K562 (cell line): ENCODE measurements around the gene MAD1L1. TPM values are rescaled to one million over a fixed set of nuclear protein-coding genes. Genes with fewer than 3 reads are reported as not detected.

Experiments
- ATAC-seq: fragments of 200-7000 bp; cut with Tn5 transposase; 3 replicates; pipeline ENCODE4 v1.9.1; 2020; ENCODE audit warnings: moderate library complexity
- BruUV-seq: library from RNA; stranded (reverse); fragments of 400-500 nt; replicated peaks from 2 replicates; lab custom pipeline; 2021; lab: Mats Ljungman, UMichigan
- CTCF ChIA-PET: fragments of 300-600 bp; formaldehyde crosslinking; extraction: SDS; loops from one replicate; lab custom pipeline; 2021; ENCODE audit warnings: low intra/inter-chr PET ratio; lab: Yijun Ruan, JAX
- POLR2A ChIA-PET: fragments of 300-600, 350-650 bp; sonication (Branson Sonifier 250); formaldehyde crosslinking; extraction: SDS; loops from one replicate; lab custom pipeline; 2021; ENCODE audit warnings: antibody characterized with exemption, inconsistent platforms; lab: Yijun Ruan, JAX
- DNase-seq, 4 experiments: peaks; one replicate each; pipeline versions ENCODE4 v3.0.0 to v3.0.0-alpha.2; 2011 to 2018; ENCODE audit warnings: low spot score in 3 of 4, mixed read lengths in 3 of 4; ENCODE audit errors: extremely low read depth in 1 of 4
- FAIRE-seq: peaks from 2 replicates; lab custom pipeline; 2011; peaks lifted over from hg19 to GRCh38; lab: Jason Lieb, UNC
- H2AFZ ChIP-seq: 2 replicates; pipeline ENCODE4 v1.6.0; 2011; ENCODE audit warnings: low read depth, low read length, control low read depth, inconsistent platforms
- H3K27ac ChIP-seq: fragments of 200-600 bp; 3 replicates; pipeline ENCODE4 v1.8.0; 2011; ENCODE audit warnings: low read depth, mild to moderate bottlenecking, control low read depth, inconsistent platforms, low read length, moderate library complexity, mixed read lengths; ENCODE audit errors: extremely low read depth
- H3K27me3 ChIP-seq, 2 experiments: fragments of 300-600 bp in 1 of 2; 2 replicates in 1 of 2; 3 replicates in 1 of 2; pipeline versions ENCODE4 v1.6.0 to v1.8.0; 2011; ENCODE audit warnings: inconsistent platforms in 2 of 2, low read length in 2 of 2, mild to moderate bottlenecking in 1 of 2, mixed read lengths in 1 of 2, moderate library complexity in 1 of 2; ENCODE audit not compliant: control insufficient read depth in 2 of 2, insufficient read depth in 2 of 2
- H3K36me3 ChIP-seq: fragments of 300-600 bp; 3 replicates; pipeline ENCODE4 v1.8.0; 2011; ENCODE audit warnings: mild to moderate bottlenecking, low read length, inconsistent platforms; ENCODE audit not compliant: control insufficient read depth, insufficient read depth
- H3K4me1 ChIP-seq, 2 experiments: fragments of 200-600 bp in 1 of 2; replicated peaks in 1 of 2; 2 replicates in 1 of 2; 3 replicates in 1 of 2; pipeline versions ENCODE4 v1.5.1 to v1.8.0; 2011; ENCODE audit warnings: inconsistent platforms in 2 of 2, low read length in 2 of 2, mild to moderate bottlenecking in 1 of 2, mixed read lengths in 1 of 2, moderate library complexity in 1 of 2; ENCODE audit not compliant: control insufficient read depth in 2 of 2, insufficient read depth in 2 of 2
- H3K4me2 ChIP-seq: 2 replicates; pipeline ENCODE4 v1.6.1; 2011; ENCODE audit warnings: low read length, control low read depth, inconsistent platforms, mixed read lengths; ENCODE audit not compliant: insufficient read depth
- H3K4me3 ChIP-seq: fragments of 200-600 bp; sonication (generic), shearing (Covaris generic); 2 replicates; pipeline ENCODE4 v1.5.1; 2016; ENCODE audit warnings: control low read depth, inconsistent platforms
- H3K79me2 ChIP-seq: fragments of 200-600 bp; 3 replicates; pipeline ENCODE4 v1.8.0; 2011; ENCODE audit warnings: low read length, inconsistent platforms; ENCODE audit not compliant: control insufficient read depth, insufficient read depth
- H3K9ac ChIP-seq, 2 experiments: 2 replicates each; pipeline versions ENCODE4 v1.6.0 to v1.6.1; 2011; ENCODE audit warnings: low read depth in 2 of 2, low read length in 2 of 2, control low read depth in 1 of 2, inconsistent platforms in 1 of 2, mild to moderate bottlenecking in 1 of 2, mixed read lengths in 1 of 2; ENCODE audit not compliant: insufficient read depth in 1 of 2
- H3K9me1 ChIP-seq: one replicate; pipeline ENCODE4 v1.6.0; 2011; ENCODE audit warnings: inconsistent platforms, mild to moderate bottlenecking, low read length, moderate library complexity; ENCODE audit not compliant: control insufficient read depth, insufficient read depth
- H3K9me3 ChIP-seq: replicated peaks from 2 replicates; pipeline ENCODE4 v1.5.1; 2011; ENCODE audit warnings: low read depth, low read length, inconsistent platforms; ENCODE audit not compliant: control insufficient read depth, insufficient read depth
- H4K20me1 ChIP-seq: replicated peaks from 2 replicates; pipeline ENCODE4 v1.6.1; 2011; ENCODE audit warnings: low read length, inconsistent platforms, mixed read lengths; ENCODE audit not compliant: control insufficient read depth, insufficient read depth
- HIVEP1 ChIP-seq: fragments of 250-450 bp; sonication (Bioruptor Pico); IDR thresholded peaks from 2 replicates; pipeline ENCODE4 v1.4.0; 2020; ENCODE audit warnings: mild to moderate bottlenecking
- RBM25 ChIP-seq: fragments of 200-400 bp; formaldehyde crosslinking; IDR thresholded peaks from 2 replicates; pipeline ENCODE4 v1.6.1; 2018; ENCODE audit warnings: low read length, low read depth, moderate library complexity; ENCODE audit not compliant: severe bottlenecking
- TAF15 ChIP-seq: fragments of 200-400 bp; formaldehyde crosslinking; IDR thresholded peaks from 2 replicates; pipeline ENCODE4 v1.6.1; 2017; ENCODE audit warnings: mild to moderate bottlenecking, low read depth, low read length, moderate library complexity
- WGBS: fragments of 100-300 bp; shearing (Covaris generic); methylation state at CpG from one replicate; pipeline ENCODE4 v1.1.6; 2016; ENCODE audit warnings: low coverage, mixed read lengths; ENCODE audit not compliant: insufficient coverage; ENCODE audit errors: missing lambda C conversion rate; 5-methylcytosine and 5-hydroxymethylcytosine counted together
- in situ Hi-C: fragments of 300-500 bp; cut with MboI; formaldehyde crosslinking; loops from 4 replicates; pipeline ENCODE4 v1.15.0; 2018; ENCODE audit warnings: inconsistent platforms, mixed read lengths
- intact Hi-C: fragments of 100-400 bp; cut with micrococcal nuclease; formaldehyde crosslinking; loops from 2 replicates; pipeline ENCODE4 v1.14.2; 2022
- polyA plus RNA-seq, 8 experiments: library from polyadenylated mRNA; depleted of rRNA in 4 of 8; stranded (reverse) in 5 of 8; unstranded in 3 of 8; fragments of >200 nt; fragmentation: Nextera tagmentation in 2 of 8; fragmentation: Illumina TruSeq in 1 of 8; extraction: Ambion mirVana in 2 of 8; extraction: Trizol in 1 of 8; gene quantifications; 2 replicates each; pipeline versions ENCODE4 v1.2.1 to v1.2.3, GENCODE V29; 2011 to 2014; ENCODE audit warnings: inconsistent platforms in 1 of 8, missing spikeins in 1 of 8
- total RNA-seq, 7 experiments: library from RNA; depleted of rRNA in 6 of 7; stranded (reverse); fragments of >200 nt in 6 of 7; fragmentation: Illumina TruSeq in 2 of 7; extraction: Trizol in 2 of 7; gene quantifications; 2 replicates each; pipeline versions ENCODE4 v1.2.1 to v1.2.3, GENCODE V29; 2011 to 2021; ENCODE audit warnings: low replicate concordance in 1 of 7
- TF ChIP-seq, protein P1 (sequence below): fragments of 450-650 bp; IDR thresholded peaks from 2 replicates; pipeline ENCODE4 v1.6.1; 2016
- TF ChIP-seq, protein P2 (sequence below), 2 experiments: fragments of 150-350 bp in 1 of 2; IDR thresholded peaks; 2 replicates each; pipeline ENCODE4 v1.6.1; 2012 to 2016; ENCODE audit warnings: low read depth in 2 of 2, low read length in 2 of 2, mild to moderate bottlenecking in 1 of 2, moderate library complexity in 1 of 2

MAD1L1 gene
- total and polyA plus RNA-seq, 9 of the 15 experiments (the other 6 are each of a cell fraction or from before 2014, with no cell fraction given), result 1.7 to 89.7 (median 18.0) TPM

DNA sequence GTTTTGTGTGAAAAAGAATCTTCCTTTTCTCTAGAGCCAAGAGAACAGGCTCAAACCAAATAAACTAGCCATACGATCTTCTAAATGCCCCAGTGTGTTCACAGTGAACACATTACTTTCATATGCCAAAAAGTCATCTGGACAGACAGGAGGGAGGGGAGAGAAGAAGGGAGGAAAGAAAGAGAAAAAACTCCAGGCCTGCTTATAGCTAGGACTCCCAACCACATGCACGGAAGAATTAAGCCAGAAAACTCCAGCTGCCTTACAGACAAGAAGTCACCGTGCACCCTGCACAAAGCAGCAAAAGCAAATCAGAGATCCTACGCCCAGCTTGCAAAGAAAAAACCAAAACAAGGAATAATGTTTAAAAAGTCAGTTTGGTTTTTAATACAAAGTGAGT lies 47.2 kb upstream of the MAD1L1 start:
- no peak overlapping the region for H2AFZ ChIP-seq
- H3K79me2 ChIP-seq, result peaks cover 21% of the 10 kb centered on the region
- H3K9me3 ChIP-seq, result no peaks in the 10 kb centered on the region
- no peak overlapping the region for H3K27ac ChIP-seq
- H4K20me1 ChIP-seq, result peaks cover 21% of the 10 kb centered on the region
- peaks cover 24% of the 10 kb centered on the region; the same call in 1 of the 3 replicates for H3K36me3 ChIP-seq
- in situ Hi-C loops (no loop called here), intact Hi-C loops (no loop called here)
- TF ChIP-seq HIVEP1 (CRISPR knock-in tag) (no peak), RBM25 (no peak)
- TF ChIP-seq, protein P1, sequence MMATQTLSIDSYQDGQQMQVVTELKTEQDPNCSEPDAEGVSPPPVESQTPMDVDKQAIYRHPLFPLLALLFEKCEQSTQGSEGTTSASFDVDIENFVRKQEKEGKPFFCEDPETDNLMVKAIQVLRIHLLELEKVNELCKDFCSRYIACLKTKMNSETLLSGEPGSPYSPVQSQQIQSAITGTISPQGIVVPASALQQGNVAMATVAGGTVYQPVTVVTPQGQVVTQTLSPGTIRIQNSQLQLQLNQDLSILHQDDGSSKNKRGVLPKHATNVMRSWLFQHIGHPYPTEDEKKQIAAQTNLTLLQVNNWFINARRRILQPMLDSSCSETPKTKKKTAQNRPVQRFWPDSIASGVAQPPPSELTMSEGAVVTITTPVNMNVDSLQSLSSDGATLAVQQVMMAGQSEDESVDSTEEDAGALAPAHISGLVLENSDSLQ, result no peak
- BruUV-seq, result no TSS peak
- peaks cover 13 to 33% of the 10 kb centered on the region in 2 experiments for H3K4me1 ChIP-seq
- ChIA-PET POLR2A (interaction anchor here (0.8 kb wide), 1 partner anchor 25 kb away, joined by 4 read pairs; no protein-coding TSS in a partner anchor), CTCF (no interaction called here)
- no peak overlapping the region for H3K4me3 ChIP-seq
- H3K9me1 ChIP-seq, result no peaks in the 10 kb centered on the region
- H3K4me2 ChIP-seq, result no peak overlapping the region
- WGBS, result 78% methylated on average over 4 of the region's 4 CpGs
- FAIRE-seq (peak; percentile 37), ATAC-seq (no peak), DNase-seq (no peak)
- no peak overlapping the region for H3K9ac ChIP-seq
- no peaks in the 10 kb centered on the region for H3K27me3 ChIP-seq

DNA sequence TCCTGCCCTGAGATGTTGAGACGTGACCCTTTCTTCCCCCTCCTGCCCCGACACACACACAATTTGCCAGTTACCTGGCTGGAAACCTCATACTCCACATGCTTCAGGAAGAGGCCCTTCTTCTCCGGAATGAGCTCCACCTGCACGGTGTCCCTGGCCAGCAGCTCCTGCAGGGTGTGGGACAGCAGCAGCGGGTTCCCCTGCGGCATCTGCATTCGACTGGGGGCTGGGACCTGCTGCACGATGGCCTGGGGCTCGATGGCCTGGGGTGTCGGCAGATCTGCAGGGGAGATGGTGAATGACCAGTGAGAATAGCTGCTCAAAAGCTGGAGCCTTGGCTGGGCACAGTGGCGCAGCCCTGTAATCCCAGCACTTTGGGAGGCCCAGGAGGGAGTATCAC lies 45.3 kb upstream of the MAD1L1 start:
- ATAC-seq (no peak), FAIRE-seq (no peak), DNase-seq (no peak)
- H3K27me3 ChIP-seq, result no peaks in the 10 kb centered on the region
- WGBS, result 91% methylated on average over 7 of the region's 11 CpGs
- no peaks in the 10 kb centered on the region for H3K9me3 ChIP-seq
- CTCF ChIA-PET, result no interaction called here
- H3K4me1 ChIP-seq, result peaks cover 13 to 34% of the 10 kb centered on the region in 2 experiments
- BruUV-seq, result no TSS peak
- peaks cover 33% of the 10 kb centered on the region; the same call in 2 of the 3 replicates for H3K36me3 ChIP-seq
- H2AFZ ChIP-seq, result no peak overlapping the region
- no peak overlapping the region for H3K4me3 ChIP-seq
- TF ChIP-seq TAF15, result no peak
- TF ChIP-seq, protein P2, sequence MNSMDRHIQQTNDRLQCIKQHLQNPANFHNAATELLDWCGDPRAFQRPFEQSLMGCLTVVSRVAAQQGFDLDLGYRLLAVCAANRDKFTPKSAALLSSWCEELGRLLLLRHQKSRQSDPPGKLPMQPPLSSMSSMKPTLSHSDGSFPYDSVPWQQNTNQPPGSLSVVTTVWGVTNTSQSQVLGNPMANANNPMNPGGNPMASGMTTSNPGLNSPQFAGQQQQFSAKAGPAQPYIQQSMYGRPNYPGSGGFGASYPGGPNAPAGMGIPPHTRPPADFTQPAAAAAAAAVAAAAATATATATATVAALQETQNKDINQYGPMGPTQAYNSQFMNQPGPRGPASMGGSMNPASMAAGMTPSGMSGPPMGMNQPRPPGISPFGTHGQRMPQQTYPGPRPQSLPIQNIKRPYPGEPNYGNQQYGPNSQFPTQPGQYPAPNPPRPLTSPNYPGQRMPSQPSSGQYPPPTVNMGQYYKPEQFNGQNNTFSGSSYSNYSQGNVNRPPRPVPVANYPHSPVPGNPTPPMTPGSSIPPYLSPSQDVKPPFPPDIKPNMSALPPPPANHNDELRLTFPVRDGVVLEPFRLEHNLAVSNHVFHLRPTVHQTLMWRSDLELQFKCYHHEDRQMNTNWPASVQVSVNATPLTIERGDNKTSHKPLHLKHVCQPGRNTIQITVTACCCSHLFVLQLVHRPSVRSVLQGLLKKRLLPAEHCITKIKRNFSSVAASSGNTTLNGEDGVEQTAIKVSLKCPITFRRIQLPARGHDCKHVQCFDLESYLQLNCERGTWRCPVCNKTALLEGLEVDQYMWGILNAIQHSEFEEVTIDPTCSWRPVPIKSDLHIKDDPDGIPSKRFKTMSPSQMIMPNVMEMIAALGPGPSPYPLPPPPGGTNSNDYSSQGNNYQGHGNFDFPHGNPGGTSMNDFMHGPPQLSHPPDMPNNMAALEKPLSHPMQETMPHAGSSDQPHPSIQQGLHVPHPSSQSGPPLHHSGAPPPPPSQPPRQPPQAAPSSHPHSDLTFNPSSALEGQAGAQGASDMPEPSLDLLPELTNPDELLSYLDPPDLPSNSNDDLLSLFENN (IDR thresholded peaks at IDR 0.05; ENCODE audit: low read depth in 2 of 2, low read length in 2 of 2), result no peak
- no peaks in the 10 kb centered on the region for H3K9me1 ChIP-seq
- in situ Hi-C loops (no loop called here), intact Hi-C loops (no loop called here)
- peak overlapping the region in 1 of 2 experiments; percentile 28; a peak in 1 of 4 replicates for H3K9ac ChIP-seq
- H3K4me2 ChIP-seq, result no peak overlapping the region
- H3K27ac ChIP-seq, result no peak overlapping the region
- peaks cover 21% of the 10 kb centered on the region for H3K79me2 ChIP-seq
- peaks cover 21% of the 10 kb centered on the region for H4K20me1 ChIP-seq
- POLR2A ChIA-PET, result interaction anchor here (0.5 kb wide), 1 partner anchor 103 kb away, joined by 3 read pairs; no protein-coding TSS in a partner anchor
